HG03342 (cell line): ENCODE measurements around the gene NR3C1.

Experiments
- ATAC-seq: cut with Tn5 transposase; IDR thresholded peaks from one replicate; pipeline ENCODE4 v1.9.1; 2021; ENCODE audit warnings: mild to moderate bottlenecking, moderate library complexity; ENCODE audit not compliant: unreplicated experiment

Gene NR3C1

GRCh38 chr5:143271431-143271830 lies 132.1 kb downstream of the NR3C1 start:
- ATAC-seq: peak; percentile 65

GRCh38 chr5:143268388-143268787 lies 135.1 kb downstream of the NR3C1 start:
- ATAC-seq: no peak

- no peak for ATAC-seq
These were observed 136.3 kb downstream of the NR3C1 start for GRCh38 chr5:143267186-143267585.

- no peak for ATAC-seq
These were observed 137.5 kb downstream of the NR3C1 start for GRCh38 chr5:143265995-143266394.

GRCh38 chr5:143263272-143263810 lies 140.1 kb downstream of the NR3C1 start:
- no peak for ATAC-seq

- ATAC-seq: peak; percentile 66
These were observed 140.9 kb downstream of the NR3C1 start for GRCh38 chr5:143262393-143263174.

- ATAC-seq: no peak
These were observed 141.6 kb downstream of the NR3C1 start for GRCh38 chr5:143261748-143262392.

- ATAC-seq: no peak
These were observed 144.3 kb downstream of the NR3C1 start for GRCh38 chr5:143259254-143259605.

- no peak for ATAC-seq
These were observed 144.8 kb downstream of the NR3C1 start for GRCh38 chr5:143258559-143259253.

- no peak for ATAC-seq
These were observed 148.7 kb downstream of the NR3C1 start for GRCh38 chr5:143254819-143255218.

- no peak for ATAC-seq
These were observed 151.5 kb downstream of the NR3C1 start for GRCh38 chr5:143251946-143252345.

GRCh38 chr5:143251190-143251589 lies 152.3 kb downstream of the NR3C1 start:
- no peak for ATAC-seq

- ATAC-seq: no peak
These were observed 153.6 kb downstream of the NR3C1 start for GRCh38 chr5:143249851-143250250.

GRCh38 chr5:143248822-143249579 lies 154.5 kb downstream of the NR3C1 start:
- ATAC-seq: no peak

- ATAC-seq: no peak
These were observed 155.1 kb downstream of the NR3C1 start for GRCh38 chr5:143248391-143248790.

GRCh38 chr5:143247134-143247815 lies 156.2 kb downstream of the NR3C1 start:
- no peak for ATAC-seq

- ATAC-seq: no peak
These were observed 157.4 kb downstream of the NR3C1 start for GRCh38 chr5:143245929-143246561.

- no peak for ATAC-seq
These were observed 158.5 kb downstream of the NR3C1 start for GRCh38 chr5:143244990-143245389.

GRCh38 chr5:143244000-143244736 lies 159.3 kb downstream of the NR3C1 start:
- no peak for ATAC-seq
